Lower leg skin (tissue), 3 donors: ENCODE data around the gene SERTAD2.

Experiments used
- POLR2A ChIP-seq, 2 donors: fragments of 450-650 bp; IDR thresholded peaks; one replicate each; pipeline ENCODE4 v1.6.1; 2016 to 2017; ENCODE audit warnings: antibody characterized with exemption in 2 of 2, mild to moderate bottlenecking in 1 of 2, moderate library complexity in 1 of 2
- TF ChIP-seq, protein P1 (sequence below), 3 donors: fragments of 450-650 bp; IDR thresholded peaks; one replicate each; pipeline ENCODE4 v1.5.1; 2016; ENCODE audit warnings: antibody characterized with exemption in 3 of 3, mild to moderate bottlenecking in 3 of 3, moderate library complexity in 2 of 3

GRCh38 chr2:64661741-64662169 is 8.0 kb upstream of the SERTAD2 start:
- TF ChIP-seq, protein P1, sequence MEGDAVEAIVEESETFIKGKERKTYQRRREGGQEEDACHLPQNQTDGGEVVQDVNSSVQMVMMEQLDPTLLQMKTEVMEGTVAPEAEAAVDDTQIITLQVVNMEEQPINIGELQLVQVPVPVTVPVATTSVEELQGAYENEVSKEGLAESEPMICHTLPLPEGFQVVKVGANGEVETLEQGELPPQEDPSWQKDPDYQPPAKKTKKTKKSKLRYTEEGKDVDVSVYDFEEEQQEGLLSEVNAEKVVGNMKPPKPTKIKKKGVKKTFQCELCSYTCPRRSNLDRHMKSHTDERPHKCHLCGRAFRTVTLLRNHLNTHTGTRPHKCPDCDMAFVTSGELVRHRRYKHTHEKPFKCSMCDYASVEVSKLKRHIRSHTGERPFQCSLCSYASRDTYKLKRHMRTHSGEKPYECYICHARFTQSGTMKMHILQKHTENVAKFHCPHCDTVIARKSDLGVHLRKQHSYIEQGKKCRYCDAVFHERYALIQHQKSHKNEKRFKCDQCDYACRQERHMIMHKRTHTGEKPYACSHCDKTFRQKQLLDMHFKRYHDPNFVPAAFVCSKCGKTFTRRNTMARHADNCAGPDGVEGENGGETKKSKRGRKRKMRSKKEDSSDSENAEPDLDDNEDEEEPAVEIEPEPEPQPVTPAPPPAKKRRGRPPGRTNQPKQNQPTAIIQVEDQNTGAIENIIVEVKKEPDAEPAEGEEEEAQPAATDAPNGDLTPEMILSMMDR (IDR thresholded peaks at IDR 0.05), result no peak
- TF ChIP-seq POLR2A (IDR thresholded peaks at IDR 0.05), result no peak
